Natural killer cell (primary cell): ENCODE data around the gene VAMP1. TPM values are rescaled to one million over a fixed set of nuclear protein-coding genes. Genes with fewer than 3 reads are reported as not detected.

Experiments
- ATAC-seq, 3 donors: fragments of 150-1000 bp in 2 of 3; fragments of 200-7000 bp in 1 of 3; cut with Tn5 transposase; 1 replicate in 1 of 3; 2 replicates in 2 of 3; pipeline ENCODE4 v1.10.0; 2021; ENCODE audit warnings: mild to moderate bottlenecking in 2 of 3, moderate library complexity in 2 of 3
- DNase-seq, 2 donors: peaks; one replicate each; pipeline versions ENCODE4 v3.0.0 to v3.0.0-alpha.2; 2013 to 2021; ENCODE audit warnings: mixed read lengths in 1 of 2
- H3K27ac ChIP-seq: one replicate; pipeline ENCODE4 v1.5.1; 2013; ENCODE audit warnings: mild to moderate bottlenecking, low read length
- H3K27me3 ChIP-seq: one replicate; pipeline ENCODE4 v1.6.1; 2013; ENCODE audit warnings: low read length; ENCODE audit not compliant: control insufficient read depth, insufficient read depth
- H3K36me3 ChIP-seq: one replicate; pipeline ENCODE4 v1.6.1; 2013; ENCODE audit warnings: low read length; ENCODE audit not compliant: control insufficient read depth, insufficient read depth
- H3K4me1 ChIP-seq: one replicate; pipeline ENCODE4 v1.6.1; 2013; ENCODE audit warnings: low read length; ENCODE audit not compliant: control insufficient read depth, insufficient read depth
- H3K4me3 ChIP-seq: one replicate; pipeline ENCODE4 v1.5.1; 2013; ENCODE audit warnings: low read length
- H3K9me3 ChIP-seq: one replicate; pipeline ENCODE4 v1.6.1; 2013; ENCODE audit warnings: low read length; ENCODE audit not compliant: control insufficient read depth, insufficient read depth
- H3K27ac Mint-ChIP-seq, 2 donors: one replicate each; pipeline ENCODE4 v1.8.0; 2022; ENCODE audit warnings: mild to moderate bottlenecking in 2 of 2, mixed read lengths in 2 of 2, moderate library complexity in 1 of 2
- H3K27me3 Mint-ChIP-seq, 2 donors: one replicate each; pipeline ENCODE4 v1.8.0; 2022; ENCODE audit warnings: low read depth in 2 of 2, mixed read lengths in 2 of 2
- H3K36me3 Mint-ChIP-seq: one replicate; pipeline ENCODE4 v1.8.0; 2022; ENCODE audit warnings: mixed read lengths
- H3K4me1 Mint-ChIP-seq, 2 donors: one replicate each; pipeline ENCODE4 v1.8.0; 2022; ENCODE audit warnings: mixed read lengths in 2 of 2
- H3K4me3 Mint-ChIP-seq: one replicate; pipeline ENCODE4 v1.8.0; 2022; ENCODE audit warnings: mild to moderate bottlenecking, moderate library complexity, mixed read lengths
- H3K9me3 Mint-ChIP-seq, 2 donors: one replicate each; pipeline ENCODE4 v1.8.0; 2022; ENCODE audit warnings: mixed read lengths in 2 of 2
- WGBS: methylation state at CpG from one replicate; pipeline ENCODE4 v1.1.7; 2013; ENCODE audit warnings: missing lambda C conversion rate; ENCODE audit not compliant: insufficient coverage; 5-methylcytosine and 5-hydroxymethylcytosine counted together
- intact Hi-C: fragments of 100-400 bp; cut with micrococcal nuclease; formaldehyde crosslinking; loops from one replicate; pipeline ENCODE4 v1.14.2; 2022
- total RNA-seq, 4 donors: library from RNA; stranded (reverse); fragments of 120-200 nt in 1 of 4; gene quantifications; one replicate each; pipeline versions ENCODE4 v1.2.3 to v1.2.4, GENCODE V29; 2013 to 2022
- TF ChIP-seq, protein P1 (sequence below): fragments of 200-600 bp; IDR thresholded peaks from one replicate; pipeline ENCODE4 v1.8.0; 2022; ENCODE audit warnings: antibody characterized with exemption

Gene VAMP1
- total RNA-seq, 3 donors from 2014 or later (not counting 1 experiment from before 2014, with no cell fraction given): 81.0 to 84.3 (median 83.8) TPM

DNA sequence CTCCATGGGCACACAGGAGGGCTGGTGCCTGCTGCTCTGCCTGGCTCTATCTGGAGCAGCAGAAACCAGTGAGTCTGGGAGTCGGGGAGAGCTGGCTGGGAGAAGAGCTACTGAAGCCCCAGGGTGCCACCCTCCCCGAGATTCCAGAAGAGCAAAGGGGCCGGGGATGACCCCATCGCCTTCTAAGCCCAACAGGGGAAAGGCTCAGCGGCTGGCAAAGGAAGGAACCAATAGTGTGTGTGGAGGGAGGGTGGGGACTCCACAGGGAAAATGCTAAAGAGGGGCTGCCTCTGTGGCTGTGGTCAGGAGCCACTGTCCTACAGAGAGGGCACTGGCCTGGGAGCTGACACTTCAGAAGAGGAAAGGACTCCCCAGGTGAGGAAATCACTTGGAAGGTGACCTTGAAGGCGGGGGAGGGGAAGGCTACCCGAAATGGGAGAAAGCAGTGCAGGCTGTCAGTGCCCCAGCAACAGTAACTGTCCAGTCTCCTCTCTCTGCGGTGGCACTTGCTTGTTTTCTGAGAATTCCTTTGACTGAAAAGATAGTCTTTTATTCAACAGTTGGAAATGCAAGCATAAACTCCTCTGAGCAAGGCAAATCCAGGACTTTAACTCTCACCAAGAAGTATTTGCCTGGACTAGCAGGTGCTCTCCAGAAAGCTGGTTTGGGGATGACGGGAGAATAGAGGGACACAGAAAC lies 18.1 kb downstream of the VAMP1 start:
- H3K4me1 ChIP-seq: peaks cover 44% of the 10 kb centered on the region
- Mint-ChIP-seq H3K36me3 (no peaks in the 10 kb centered on the region), H3K4me1 (peaks cover 33 to 50% of the 10 kb centered on the region in 2 donors), H3K27me3 (no peaks in the 10 kb centered on the region), H3K4me3 (peak overlapping the region; percentile 100), H3K27ac (peak overlapping the region; percentile 100), H3K9me3 (no peaks in the 10 kb centered on the region)
- H3K27me3 ChIP-seq: no peaks in the 10 kb centered on the region
- H3K27ac ChIP-seq: peak overlapping the region; percentile 98
- WGBS: 5% methylated on average over 9 of the region's 9 CpGs
- TF ChIP-seq, protein P1, sequence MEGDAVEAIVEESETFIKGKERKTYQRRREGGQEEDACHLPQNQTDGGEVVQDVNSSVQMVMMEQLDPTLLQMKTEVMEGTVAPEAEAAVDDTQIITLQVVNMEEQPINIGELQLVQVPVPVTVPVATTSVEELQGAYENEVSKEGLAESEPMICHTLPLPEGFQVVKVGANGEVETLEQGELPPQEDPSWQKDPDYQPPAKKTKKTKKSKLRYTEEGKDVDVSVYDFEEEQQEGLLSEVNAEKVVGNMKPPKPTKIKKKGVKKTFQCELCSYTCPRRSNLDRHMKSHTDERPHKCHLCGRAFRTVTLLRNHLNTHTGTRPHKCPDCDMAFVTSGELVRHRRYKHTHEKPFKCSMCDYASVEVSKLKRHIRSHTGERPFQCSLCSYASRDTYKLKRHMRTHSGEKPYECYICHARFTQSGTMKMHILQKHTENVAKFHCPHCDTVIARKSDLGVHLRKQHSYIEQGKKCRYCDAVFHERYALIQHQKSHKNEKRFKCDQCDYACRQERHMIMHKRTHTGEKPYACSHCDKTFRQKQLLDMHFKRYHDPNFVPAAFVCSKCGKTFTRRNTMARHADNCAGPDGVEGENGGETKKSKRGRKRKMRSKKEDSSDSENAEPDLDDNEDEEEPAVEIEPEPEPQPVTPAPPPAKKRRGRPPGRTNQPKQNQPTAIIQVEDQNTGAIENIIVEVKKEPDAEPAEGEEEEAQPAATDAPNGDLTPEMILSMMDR: no peak
- intact Hi-C loops: loop anchor here (1.0 to 5.0 kb wide), 3 partner anchors 10 to 40 kb away; partner anchors contain the start of genes MRPL51, NCAPD2 and VAMP1
- peaks cover 31% of the 10 kb centered on the region for H3K36me3 ChIP-seq
- peak overlapping the region; percentile 89 for H3K4me3 ChIP-seq
- no peaks in the 10 kb centered on the region for H3K9me3 ChIP-seq
- ATAC-seq (peak in 2 of 3 donors; percentile 6 to 13), DNase-seq (peak in 1 of 2 donors; percentile 52)

DNA sequence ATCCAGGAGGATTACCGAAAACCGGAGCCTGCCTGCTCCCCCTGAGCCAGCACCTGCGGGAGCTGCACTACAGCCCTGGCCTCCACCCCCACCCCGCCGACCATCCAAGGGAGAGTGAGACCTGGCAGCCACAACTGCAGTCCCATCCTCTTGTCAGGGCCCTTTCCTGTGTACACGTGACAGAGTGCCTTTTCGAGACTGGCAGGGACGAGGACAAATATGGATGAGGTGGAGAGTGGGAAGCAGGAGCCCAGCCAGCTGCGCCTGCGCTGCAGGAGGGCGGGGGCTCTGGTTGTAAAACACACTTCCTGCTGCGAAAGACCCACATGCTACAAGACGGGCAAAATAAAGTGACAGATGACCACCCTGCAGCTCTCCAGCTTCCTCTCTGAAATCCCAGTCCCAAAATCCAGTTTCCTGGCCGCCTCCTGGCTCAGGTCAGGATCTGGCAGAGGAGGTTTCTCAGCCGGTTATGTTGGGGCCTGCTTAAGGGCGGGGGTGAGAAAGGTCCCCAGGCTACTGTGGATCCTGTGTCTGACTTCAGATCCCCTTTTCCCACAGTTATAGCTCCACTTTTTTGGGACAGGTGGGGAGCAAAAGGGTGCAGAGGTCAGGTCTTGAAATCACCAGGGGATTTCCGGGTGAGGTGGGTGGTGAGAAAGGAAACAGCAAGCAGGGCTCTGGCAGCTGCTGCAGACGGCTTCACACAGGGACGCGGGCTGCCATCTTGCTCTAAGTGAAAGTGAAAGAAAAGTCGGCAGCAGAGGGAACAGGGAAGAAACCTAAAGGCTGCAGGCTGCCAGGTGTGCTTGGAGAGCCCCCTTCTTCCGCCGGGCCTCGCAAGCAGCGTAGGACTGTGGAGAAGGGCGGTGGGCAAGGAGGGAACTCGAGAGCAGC lies 18.9 kb downstream of the VAMP1 start, which contains the start of gene TAPBPL:
TSS of gene TAPBPL (plus strand) at position 695 of the 897 bp plus-strand sequence. CDS start 207 bp downstream, outside the sequence.
- H3K36me3 Mint-ChIP-seq: no peaks in the 10 kb centered on the region
- peak within 1 kb of the TSS; percentile 100 for H3K27ac Mint-ChIP-seq
- ATAC-seq (peak; percentile 88 to 95 (median 94)), DNase-seq (peak; percentile 73 to 95)
- TF ChIP-seq, protein P1: no peak
- Histone ChIP-seq H3K4me1 (peaks cover 52% of the 10 kb centered on the region), H3K27ac (peak within 1 kb of the TSS; percentile 98), H3K9me3 (no peaks in the 10 kb centered on the region), H3K27me3 (no peaks in the 10 kb centered on the region), H3K4me3 (peak within 1 kb of the TSS; percentile 89), H3K36me3 (peaks cover 24% of the 10 kb centered on the region)
- peak within 1 kb of the TSS; percentile 100 for H3K4me3 Mint-ChIP-seq
- WGBS: 0% methylated on average over 27 of the region's 27 CpGs
- H3K4me1 Mint-ChIP-seq: peaks cover 33 to 46% of the 10 kb centered on the region in 2 donors
- H3K27me3 Mint-ChIP-seq: no peaks in the 10 kb centered on the region
- no peaks in the 10 kb centered on the region for H3K9me3 Mint-ChIP-seq
- intact Hi-C loops: loop anchor here (1.0 to 5.0 kb wide), 3 partner anchors 11 to 41 kb away; partner anchors contain the start of genes MRPL51, NCAPD2 and VAMP1

DNA sequence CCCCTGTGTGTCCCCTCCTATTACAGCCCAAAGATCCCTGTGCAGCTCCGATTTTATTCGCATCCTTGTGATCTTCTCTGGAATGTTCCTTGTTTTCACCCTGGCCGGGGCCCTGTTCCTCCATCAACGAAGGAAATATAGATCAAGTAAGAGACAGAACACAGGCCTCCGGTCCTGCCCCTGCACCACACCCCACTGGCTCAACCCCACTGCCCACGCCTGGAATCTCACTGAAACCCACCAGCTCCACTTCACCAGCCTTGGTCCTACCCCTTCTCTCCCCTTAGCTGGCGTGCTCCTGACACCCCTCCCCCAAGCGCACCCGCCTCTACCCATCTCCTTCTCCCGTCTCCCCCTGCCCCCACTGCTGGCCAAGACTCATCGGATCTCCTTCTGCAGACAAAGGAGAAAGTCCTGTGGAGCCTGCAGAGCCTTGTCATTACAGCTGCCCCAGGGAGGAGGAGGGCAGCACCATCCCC lies 19.6 kb downstream of the VAMP1 start:
- peak overlapping the region; percentile 89 for H3K4me3 ChIP-seq
- intact Hi-C loops: loop anchor here (5.0 kb wide), 1 partner anchor 41 kb away; the partner anchor contains the start of genes MRPL51 and NCAPD2
- no peaks in the 10 kb centered on the region for H3K27me3 Mint-ChIP-seq

More for the DNA sequence above, 19.6 kb downstream of the VAMP1 start:
- no peaks in the 10 kb centered on the region for H3K27me3 ChIP-seq
- WGBS: 29% methylated on average over 11 of the region's 11 CpGs
- peak overlapping the region; percentile 100 for H3K27ac Mint-ChIP-seq
- H3K9me3 ChIP-seq: no peaks in the 10 kb centered on the region
- H3K4me1 ChIP-seq: peaks cover 56% of the 10 kb centered on the region
- H3K27ac ChIP-seq: peak overlapping the region; percentile 98
- peak overlapping the region; percentile 100 for H3K4me3 Mint-ChIP-seq
- peaks cover 24% of the 10 kb centered on the region for H3K36me3 ChIP-seq
- TF ChIP-seq, protein P1: no peak
- DNase-seq (no peak), ATAC-seq (peak in 1 of 3 donors; percentile 2)
- H3K9me3 Mint-ChIP-seq: no peaks in the 10 kb centered on the region
- peaks cover 33 to 46% of the 10 kb centered on the region in 2 donors for H3K4me1 Mint-ChIP-seq
- H3K36me3 Mint-ChIP-seq: no peaks in the 10 kb centered on the region
